ENCODE data around the gene MND1.

DNA sequence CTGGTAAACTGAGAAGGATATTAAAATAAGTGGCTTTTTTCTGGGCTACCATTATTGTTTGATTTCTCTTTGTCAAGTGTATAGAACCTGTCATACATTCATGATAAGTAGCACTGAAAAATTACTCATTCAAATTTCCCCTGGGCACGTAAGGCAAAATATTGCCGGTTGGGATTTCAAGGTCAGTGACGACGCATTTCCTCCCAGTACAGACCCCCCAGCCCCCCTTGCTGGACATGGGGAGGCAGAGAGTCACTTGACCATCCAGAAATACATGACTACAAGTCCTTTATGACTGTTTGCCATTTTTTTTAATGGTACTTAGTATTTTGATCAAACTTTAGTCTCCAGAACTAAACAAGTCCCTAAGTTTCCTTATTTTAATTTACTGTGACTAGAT is 6.8 kb upstream of the MND1 start:
- TF ChIP-seq, protein P1, sequence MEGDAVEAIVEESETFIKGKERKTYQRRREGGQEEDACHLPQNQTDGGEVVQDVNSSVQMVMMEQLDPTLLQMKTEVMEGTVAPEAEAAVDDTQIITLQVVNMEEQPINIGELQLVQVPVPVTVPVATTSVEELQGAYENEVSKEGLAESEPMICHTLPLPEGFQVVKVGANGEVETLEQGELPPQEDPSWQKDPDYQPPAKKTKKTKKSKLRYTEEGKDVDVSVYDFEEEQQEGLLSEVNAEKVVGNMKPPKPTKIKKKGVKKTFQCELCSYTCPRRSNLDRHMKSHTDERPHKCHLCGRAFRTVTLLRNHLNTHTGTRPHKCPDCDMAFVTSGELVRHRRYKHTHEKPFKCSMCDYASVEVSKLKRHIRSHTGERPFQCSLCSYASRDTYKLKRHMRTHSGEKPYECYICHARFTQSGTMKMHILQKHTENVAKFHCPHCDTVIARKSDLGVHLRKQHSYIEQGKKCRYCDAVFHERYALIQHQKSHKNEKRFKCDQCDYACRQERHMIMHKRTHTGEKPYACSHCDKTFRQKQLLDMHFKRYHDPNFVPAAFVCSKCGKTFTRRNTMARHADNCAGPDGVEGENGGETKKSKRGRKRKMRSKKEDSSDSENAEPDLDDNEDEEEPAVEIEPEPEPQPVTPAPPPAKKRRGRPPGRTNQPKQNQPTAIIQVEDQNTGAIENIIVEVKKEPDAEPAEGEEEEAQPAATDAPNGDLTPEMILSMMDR (IDR thresholded peaks at IDR 0.05 in 8 of 11, conservative IDR thresholded peaks at IDR 0.05 in 3 of 11), result no peak
- no peak for TF ChIP-seq POLR2A (IDR thresholded peaks at IDR 0.05)
